HCT116 (cell line): ENCODE data around the gene PIK3R1. TPM values are rescaled to one million over a fixed set of nuclear protein-coding genes. Genes with fewer than 3 reads are reported as not detected.

ENCODE experiments used
- ATAC-seq: fragments of 200-7000 bp; cut with Tn5 transposase; 2 replicates; pipeline ENCODE4 v1.9.1; 2020; ENCODE audit warnings: mild to moderate bottlenecking, moderate library complexity
- BruUV-seq: library from RNA; stranded (reverse); fragments of 400-500 nt; replicated peaks from 2 replicates; lab custom pipeline; 2021; lab: Mats Ljungman, UMichigan
- CTCF ChIA-PET: fragments of 300-600 bp; sonication (Branson Sonifier 250); formaldehyde crosslinking; loops from one replicate; lab custom pipeline; 2021; ENCODE audit warnings: antibody characterized with exemption; lab: Charles Lee
- POLR2A ChIA-PET: fragments of 300-600, 350-600 bp; sonication (Branson Sonifier 250); formaldehyde crosslinking; loops from one replicate; lab custom pipeline; 2021; ENCODE audit warnings: antibody characterized with exemption; lab: Charles Lee
- RAD21 ChIA-PET, 2 experiments: fragments of 300-600 bp; sonication (Branson Sonifier 250); formaldehyde crosslinking; loops; one replicate each; lab custom pipeline; 2023; ENCODE audit warnings: low total read pairs in 2 of 2; ENCODE audit not compliant: uncharacterized antibody in 2 of 2, unreplicated experiment in 2 of 2, low non-redundant PET in 1 of 2; lab: Charles Lee
- DNase-seq: peaks from one replicate; pipeline ENCODE4 v3.0.0-alpha.2; 2010; ENCODE audit warnings: low read depth, low spot score
- H2AFZ ChIP-seq: fragments of 200-600 bp; shearing (Covaris generic), sonication (generic); 2 replicates; pipeline ENCODE4 v1.6.1; 2017; ENCODE audit warnings: low read depth, mixed run types, mixed read lengths, antibody characterized with exemption, low read length; ENCODE audit not compliant: poor library complexity, severe bottlenecking
- H3K27ac ChIP-seq: 2 replicates; pipeline ENCODE4 v1.5.1; 2012; ENCODE audit warnings: low read depth, low read length
- H3K27me3 ChIP-seq: fragments of 200-600 bp; sonication (generic); 2 replicates; pipeline ENCODE4 v1.6.1; 2016; ENCODE audit warnings: mixed run types, low read length, mixed read lengths; ENCODE audit not compliant: insufficient read depth
- H3K36me3 ChIP-seq, 2 experiments: fragments of 200-500 bp in 1 of 2; fragments of 200-600 bp in 1 of 2; sonication (Bioruptor generic) in 1 of 2; sonication (generic) in 1 of 2; 2 replicates each; pipeline versions ENCODE4 v1.5.1 to v1.6.1; 2014 to 2016; ENCODE audit warnings: low read length in 2 of 2, inconsistent platforms in 1 of 2, mixed read lengths in 1 of 2, mixed run types in 1 of 2; ENCODE audit not compliant: insufficient read depth in 2 of 2, control insufficient read depth in 1 of 2
- H3K4me1 ChIP-seq, 2 experiments: fragments of 200-600 bp in 1 of 2; sonication (generic) in 1 of 2; 2 replicates each; pipeline versions ENCODE4 v1.5.1 to v1.6.1; 2012 to 2017; ENCODE audit warnings: low read length in 2 of 2, inconsistent platforms in 1 of 2, mild to moderate bottlenecking in 1 of 2, mixed read lengths in 1 of 2, mixed run types in 1 of 2, moderate library complexity in 1 of 2; ENCODE audit not compliant: insufficient read depth in 2 of 2, control insufficient read depth in 1 of 2
- H3K4me2 ChIP-seq: fragments of 200-600 bp; sonication (generic); 2 replicates; pipeline ENCODE4 v1.6.1; 2017; ENCODE audit warnings: mixed run types, low read length, mixed read lengths
- H3K4me3 ChIP-seq, 2 experiments: fragments of 200-600 bp in 1 of 2; sonication (generic) in 1 of 2; replicated peaks in 1 of 2; 2 replicates each; pipeline ENCODE4 v1.5.1; 2011 to 2016; ENCODE audit warnings: low read length in 2 of 2, control low read depth in 1 of 2, low read depth in 1 of 2, mild to moderate bottlenecking in 1 of 2, mixed read lengths in 1 of 2, mixed run types in 1 of 2
- H3K79me2 ChIP-seq: fragments of 200-600 bp; sonication (generic); 2 replicates; pipeline ENCODE4 v1.6.1; 2017; ENCODE audit warnings: mild to moderate bottlenecking, mixed run types, low read length, moderate library complexity, mixed read lengths; ENCODE audit not compliant: insufficient read depth
- H3K9ac ChIP-seq: fragments of 200-600 bp; sonication (generic); 2 replicates; pipeline ENCODE4 v1.6.1; 2016; ENCODE audit warnings: low read length, mixed read lengths
- H3K9me2 ChIP-seq: fragments of 200-600 bp; sonication (generic), shearing (Covaris generic); 2 replicates; pipeline ENCODE4 v1.6.1; 2017; ENCODE audit warnings: mixed run types, mild to moderate bottlenecking, moderate library complexity; ENCODE audit not compliant: insufficient read depth
- H3K9me3 ChIP-seq, 2 experiments: fragments of 200-500 bp in 1 of 2; fragments of 200-600 bp in 1 of 2; sonication (Bioruptor generic) in 1 of 2; sonication (generic) in 1 of 2; 2 replicates each; pipeline ENCODE4 v1.6.1; 2014 to 2017; ENCODE audit warnings: low read length in 2 of 2, mixed read lengths in 2 of 2, inconsistent platforms in 1 of 2, low read depth in 1 of 2, mild to moderate bottlenecking in 1 of 2, mixed run types in 1 of 2, moderate library complexity in 1 of 2; ENCODE audit not compliant: control insufficient read depth in 1 of 2, insufficient read depth in 1 of 2
- H4K20me1 ChIP-seq: fragments of 200-600 bp; sonication (generic), shearing (Covaris generic); 2 replicates; pipeline ENCODE4 v1.6.1; 2017; ENCODE audit warnings: mixed run types, mild to moderate bottlenecking, moderate library complexity; ENCODE audit not compliant: insufficient read depth
- CBX3 ChIP-seq: IDR thresholded peaks from 2 replicates; pipeline ENCODE4 v1.6.1; 2012; ENCODE audit warnings: low read depth
- CEBPB ChIP-seq: IDR thresholded peaks from 2 replicates; pipeline ENCODE4 v1.6.1; 2012; ENCODE audit warnings: low read depth
- EZH2 ChIP-seq: fragments of 200-600 bp; sonication (generic); IDR thresholded peaks from 2 replicates; pipeline ENCODE4 v1.6.1; 2017; ENCODE audit warnings: antibody characterized with exemption, mixed run types
- JUND ChIP-seq: IDR thresholded peaks from 2 replicates; pipeline ENCODE4 v1.6.1; 2012
- POLR2A ChIP-seq: IDR thresholded peaks from 2 replicates; pipeline ENCODE4 v1.7.0; 2011; ENCODE audit warnings: borderline replicate concordance; ENCODE audit not compliant: insufficient read depth, insufficient read length; ENCODE audit errors: extremely low read depth
- POLR2AphosphoS5 ChIP-seq: IDR thresholded peaks from 2 replicates; pipeline ENCODE4 v1.6.1; 2011; ENCODE audit warnings: mild to moderate bottlenecking, low read depth, low read length, moderate library complexity
- RAD21 ChIP-seq: IDR thresholded peaks from 2 replicates; pipeline ENCODE4 v1.6.1; 2012; ENCODE audit warnings: low read depth, mild to moderate bottlenecking
- SRF ChIP-seq: IDR thresholded peaks from 2 replicates; pipeline ENCODE4 v1.6.1; 2012; ENCODE audit warnings: low read depth
- intact Hi-C: fragments of 100-400 bp; cut with micrococcal nuclease; formaldehyde crosslinking; loops from 2 replicates; pipeline ENCODE4 v1.10.0; 2022
- total RNA-seq: library from RNA; stranded (reverse); gene quantifications from one replicate; pipeline ENCODE4 v1.2.1, GENCODE V29; 2021; ENCODE audit not compliant: unreplicated experiment
- TF ChIP-seq, protein P1 (sequence below): IDR thresholded peaks from 2 replicates; pipeline ENCODE4 v1.6.1; 2012
- TF ChIP-seq, protein P2 (sequence below): IDR thresholded peaks from 2 replicates; pipeline ENCODE4 v1.6.1; 2012
- TF ChIP-seq, protein P3 (sequence below), 3 experiments: fragments of 200-600 bp in 1 of 3; sonication (generic) in 1 of 3; IDR thresholded peaks in 2 of 3; conservative IDR thresholded peaks in 1 of 3; 2 replicates each; pipeline ENCODE4 v1.5.1; 2012 to 2017; ENCODE audit warnings: low read depth in 2 of 3, low read length in 2 of 3, antibody characterized with exemption in 1 of 3, borderline replicate concordance in 1 of 3, control low read depth in 1 of 3, mild to moderate bottlenecking in 1 of 3, mixed read lengths in 1 of 3, mixed run types in 1 of 3, moderate library complexity in 1 of 3; ENCODE audit not compliant: insufficient read depth in 1 of 3

The PIK3R1 gene
- total RNA-seq, 1 experiment from 2014 or later: 7.2 TPM

DNA sequence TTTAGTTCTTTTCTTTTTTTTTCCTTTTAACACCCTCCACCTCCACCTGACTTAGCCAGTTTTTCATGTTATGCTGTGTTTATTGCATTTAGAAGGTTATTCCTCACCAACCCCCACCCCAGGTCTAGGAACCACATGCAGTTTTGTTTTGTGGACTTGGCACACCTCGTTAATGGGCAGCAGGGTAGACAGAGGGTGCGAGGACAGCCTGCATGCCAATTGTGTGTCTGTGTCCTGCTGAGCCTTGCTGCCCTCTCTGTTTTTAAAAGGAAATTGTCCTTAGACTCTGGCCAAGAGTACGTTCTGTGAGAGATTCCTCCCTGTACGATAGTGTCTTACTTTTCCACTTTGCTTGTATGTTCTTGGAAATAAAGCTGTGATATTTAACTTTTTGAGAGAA, 13.9 kb downstream of the PIK3R1 start:
- H3K79me2 ChIP-seq: no peaks in the 10 kb centered on the region

More for the DNA sequence above, 13.9 kb downstream of the PIK3R1 start:
- H2AFZ ChIP-seq: no peak overlapping the region
- CTCF ChIA-PET: no interaction called here
- no peak for ATAC-seq
- H3K9me2 ChIP-seq: no peaks in the 10 kb centered on the region
- POLR2A ChIA-PET: no interaction called here
- BruUV-seq: no TSS peak
- no peaks in the 10 kb centered on the region for H3K9me3 ChIP-seq
- H3K4me2 ChIP-seq: no peak overlapping the region
- H3K9ac ChIP-seq: no peak overlapping the region
- H3K36me3 ChIP-seq: 0 out of 4 replicates have a peak, but pooled peaks cover 0 to 2% of the 10 kb centered on the region in 2 experiments
- no peak for TF ChIP-seq POLR2AphosphoS5
- no peak for TF ChIP-seq RAD21
- no peak for TF ChIP-seq POLR2A
- TF ChIP-seq, protein P1, sequence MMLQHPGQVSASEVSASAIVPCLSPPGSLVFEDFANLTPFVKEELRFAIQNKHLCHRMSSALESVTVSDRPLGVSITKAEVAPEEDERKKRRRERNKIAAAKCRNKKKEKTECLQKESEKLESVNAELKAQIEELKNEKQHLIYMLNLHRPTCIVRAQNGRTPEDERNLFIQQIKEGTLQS: no peak
- no peak for TF ChIP-seq JUND
- TF ChIP-seq SRF: no peak
- TF ChIP-seq, protein P2, sequence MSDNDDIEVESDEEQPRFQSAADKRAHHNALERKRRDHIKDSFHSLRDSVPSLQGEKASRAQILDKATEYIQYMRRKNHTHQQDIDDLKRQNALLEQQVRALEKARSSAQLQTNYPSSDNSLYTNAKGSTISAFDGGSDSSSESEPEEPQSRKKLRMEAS: no peak
- TF ChIP-seq, protein P3, sequence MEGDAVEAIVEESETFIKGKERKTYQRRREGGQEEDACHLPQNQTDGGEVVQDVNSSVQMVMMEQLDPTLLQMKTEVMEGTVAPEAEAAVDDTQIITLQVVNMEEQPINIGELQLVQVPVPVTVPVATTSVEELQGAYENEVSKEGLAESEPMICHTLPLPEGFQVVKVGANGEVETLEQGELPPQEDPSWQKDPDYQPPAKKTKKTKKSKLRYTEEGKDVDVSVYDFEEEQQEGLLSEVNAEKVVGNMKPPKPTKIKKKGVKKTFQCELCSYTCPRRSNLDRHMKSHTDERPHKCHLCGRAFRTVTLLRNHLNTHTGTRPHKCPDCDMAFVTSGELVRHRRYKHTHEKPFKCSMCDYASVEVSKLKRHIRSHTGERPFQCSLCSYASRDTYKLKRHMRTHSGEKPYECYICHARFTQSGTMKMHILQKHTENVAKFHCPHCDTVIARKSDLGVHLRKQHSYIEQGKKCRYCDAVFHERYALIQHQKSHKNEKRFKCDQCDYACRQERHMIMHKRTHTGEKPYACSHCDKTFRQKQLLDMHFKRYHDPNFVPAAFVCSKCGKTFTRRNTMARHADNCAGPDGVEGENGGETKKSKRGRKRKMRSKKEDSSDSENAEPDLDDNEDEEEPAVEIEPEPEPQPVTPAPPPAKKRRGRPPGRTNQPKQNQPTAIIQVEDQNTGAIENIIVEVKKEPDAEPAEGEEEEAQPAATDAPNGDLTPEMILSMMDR (IDR thresholded peaks at IDR 0.05 in 2 of 3, conservative IDR thresholded peaks at IDR 0.05 in 1 of 3; ENCODE audit: borderline replicate concordance in 1 of 3, insufficient read depth in 1 of 3, low read depth in 2 of 3, low read length in 2 of 3): no peak
- TF ChIP-seq EZH2: no peak
- TF ChIP-seq CEBPB: no peak
- TF ChIP-seq CBX3: no peak
- TF ChIP-seq, all 23 proteins: peak for 0
- RAD21 ChIA-PET: no interaction called here
- Histone ChIP-seq H3K27ac (no peak overlapping the region), H3K27me3 (no peaks in the 10 kb centered on the region), H3K4me1 (peaks cover 0 to 6% of the 10 kb centered on the region in 2 experiments; a peak in 1 of 4 replicates), H4K20me1 (peaks cover 4% of the 10 kb centered on the region), H3K4me3 (no peak overlapping the region)
- DNase-seq: no peak
- intact Hi-C loops: no loop called here
